GM12872 (cell line): ENCODE results near the gene PBRM1.

Source experiments
- TF ChIP-seq, protein P1 (sequence below): IDR thresholded peaks from 3 replicates; pipeline ENCODE4 v1.5.1; 2011; ENCODE audit warnings: low read depth, mild to moderate bottlenecking, low read length, moderate library complexity; ENCODE audit not compliant: insufficient read depth

The PBRM1 gene

GRCh38 chr3:52561028-52561747, 124.5 kb downstream of the PBRM1 start:
- TF ChIP-seq, protein P1, sequence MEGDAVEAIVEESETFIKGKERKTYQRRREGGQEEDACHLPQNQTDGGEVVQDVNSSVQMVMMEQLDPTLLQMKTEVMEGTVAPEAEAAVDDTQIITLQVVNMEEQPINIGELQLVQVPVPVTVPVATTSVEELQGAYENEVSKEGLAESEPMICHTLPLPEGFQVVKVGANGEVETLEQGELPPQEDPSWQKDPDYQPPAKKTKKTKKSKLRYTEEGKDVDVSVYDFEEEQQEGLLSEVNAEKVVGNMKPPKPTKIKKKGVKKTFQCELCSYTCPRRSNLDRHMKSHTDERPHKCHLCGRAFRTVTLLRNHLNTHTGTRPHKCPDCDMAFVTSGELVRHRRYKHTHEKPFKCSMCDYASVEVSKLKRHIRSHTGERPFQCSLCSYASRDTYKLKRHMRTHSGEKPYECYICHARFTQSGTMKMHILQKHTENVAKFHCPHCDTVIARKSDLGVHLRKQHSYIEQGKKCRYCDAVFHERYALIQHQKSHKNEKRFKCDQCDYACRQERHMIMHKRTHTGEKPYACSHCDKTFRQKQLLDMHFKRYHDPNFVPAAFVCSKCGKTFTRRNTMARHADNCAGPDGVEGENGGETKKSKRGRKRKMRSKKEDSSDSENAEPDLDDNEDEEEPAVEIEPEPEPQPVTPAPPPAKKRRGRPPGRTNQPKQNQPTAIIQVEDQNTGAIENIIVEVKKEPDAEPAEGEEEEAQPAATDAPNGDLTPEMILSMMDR = no peak

DNA sequence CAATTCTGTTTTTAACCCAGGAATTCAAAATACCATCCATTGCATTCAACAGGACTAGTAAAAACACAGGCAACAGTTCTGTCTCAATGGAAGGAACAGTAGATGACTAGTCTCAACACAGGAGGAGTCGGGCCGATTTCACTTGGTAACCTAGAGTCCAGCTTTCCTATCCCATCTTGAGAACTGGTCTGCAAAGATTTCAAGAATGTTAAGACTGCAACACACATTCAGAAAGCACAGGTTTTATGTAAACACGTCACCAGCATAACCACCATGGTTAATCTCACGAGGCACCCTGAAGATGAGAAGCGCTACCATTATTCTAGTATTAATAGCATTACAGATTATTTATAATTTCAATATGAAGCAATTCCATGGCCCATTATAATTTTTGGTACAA, 127.3 kb downstream of the PBRM1 start:
- TF ChIP-seq, protein P1 = no peak

DNA sequence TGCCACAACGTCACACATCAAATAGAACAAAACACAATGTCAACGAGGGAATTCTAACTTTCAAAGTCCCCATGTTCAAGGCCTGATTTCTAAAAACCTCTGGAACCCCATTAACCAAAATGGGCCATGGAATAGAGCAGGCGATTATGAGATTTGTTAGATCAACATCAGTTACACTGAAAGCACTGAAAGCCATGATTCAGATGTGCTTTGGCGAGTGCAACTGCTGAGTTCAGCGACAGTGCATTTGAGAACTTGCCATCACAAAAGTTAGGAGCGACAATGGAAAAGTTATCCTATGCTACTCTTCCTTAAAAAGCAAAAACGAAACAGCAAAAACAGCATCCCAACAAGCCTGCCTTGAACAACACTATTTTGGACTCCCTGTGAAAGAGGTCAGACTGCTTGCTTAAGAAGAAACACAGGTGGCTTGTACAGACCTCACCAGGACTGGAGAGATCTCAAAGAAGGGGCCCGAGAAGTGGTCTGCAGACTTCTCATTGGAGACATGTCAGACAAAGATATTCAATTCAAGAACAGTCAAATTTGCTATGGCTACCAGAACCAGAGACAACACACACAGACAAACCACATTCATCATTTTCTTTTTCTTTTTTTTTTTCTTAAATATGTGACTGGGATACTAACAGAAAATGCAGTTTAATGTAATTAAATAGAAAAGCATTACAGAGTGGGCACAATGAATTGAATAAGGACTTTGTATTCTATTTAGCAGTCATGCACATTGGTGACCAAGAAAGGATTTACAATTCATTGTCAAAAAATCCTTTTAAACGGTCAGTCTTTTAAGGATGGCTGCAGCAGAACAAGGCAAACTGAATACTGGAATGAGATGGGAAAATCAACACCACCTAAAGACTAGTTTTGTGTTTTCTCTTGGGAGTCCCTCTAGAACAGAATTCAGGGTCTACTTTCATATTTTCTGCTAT, 128.4 kb downstream of the PBRM1 start:
- TF ChIP-seq, protein P1 = no peak

GRCh38 chr3:52555056-52555455, 130.7 kb downstream of the PBRM1 start:
- TF ChIP-seq, protein P1 = no peak

DNA sequence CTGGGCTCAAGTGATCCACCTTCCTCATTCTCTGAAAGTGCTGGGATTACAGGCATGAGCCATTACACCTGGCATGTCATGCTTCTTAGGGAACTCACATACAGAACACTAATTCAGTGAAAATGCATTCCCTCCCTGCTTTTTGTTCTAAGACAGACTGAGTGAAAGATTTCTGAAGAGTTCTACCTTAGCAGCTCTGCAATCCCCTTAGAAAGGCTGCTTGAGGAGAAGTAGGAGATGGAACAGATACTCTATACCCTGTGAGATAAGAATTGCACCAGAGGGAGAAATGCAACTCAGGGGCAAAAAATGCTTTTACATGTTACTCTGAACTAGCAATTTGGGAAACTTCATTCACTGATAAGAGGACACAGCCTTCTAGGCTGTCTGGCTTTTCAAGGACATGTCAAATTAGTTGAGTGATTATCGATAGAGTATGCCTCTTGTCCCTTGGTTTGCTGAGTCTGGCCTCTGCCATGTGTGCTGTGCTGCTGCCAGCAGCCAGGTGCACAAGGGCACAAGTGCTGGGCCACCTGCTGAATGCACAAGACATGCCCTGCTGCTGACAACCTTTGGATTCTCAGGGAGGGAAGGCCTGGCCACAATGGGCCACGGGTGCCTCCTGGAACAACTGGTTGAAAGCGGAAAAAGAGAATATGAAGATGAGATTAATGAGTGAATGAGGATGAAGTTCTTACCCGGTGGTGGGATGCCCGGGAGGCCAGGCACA, 131.5 kb downstream of the PBRM1 start:
- TF ChIP-seq, protein P1 = no peak

- TF ChIP-seq, protein P1 = no peak
Measured at GRCh38 chr3:52552089-52552488, 133.6 kb downstream of the PBRM1 start.

- TF ChIP-seq, protein P1 = no peak
Measured at GRCh38 chr3:52551118-52551517, 134.6 kb downstream of the PBRM1 start.
